ENCODE data around the gene KPNB1. TPM values are rescaled to one million over a fixed set of nuclear protein-coding genes. Genes with fewer than 3 reads are reported as not detected.

Gene KPNB1
- total RNA-seq, 1 experiment from 2014 or later: 237 TPM

GRCh38 chr17:47711366-47712099, 61.8 kb downstream of the KPNB1 start:
- DNase-seq (ENCODE audit: low read depth): no peak

- no peak for DNase-seq (ENCODE audit: low read depth)
Observed at GRCh38 chr17:47712330-47713023, 62.8 kb downstream of the KPNB1 start.

- DNase-seq (ENCODE audit: low read depth): no peak
Observed at GRCh38 chr17:47713980-47714700, 64.4 kb downstream of the KPNB1 start.

- DNase-seq (ENCODE audit: low read depth): no peak
Observed at GRCh38 chr17:47714773-47715396, 65.2 kb downstream of the KPNB1 start.

DNA sequence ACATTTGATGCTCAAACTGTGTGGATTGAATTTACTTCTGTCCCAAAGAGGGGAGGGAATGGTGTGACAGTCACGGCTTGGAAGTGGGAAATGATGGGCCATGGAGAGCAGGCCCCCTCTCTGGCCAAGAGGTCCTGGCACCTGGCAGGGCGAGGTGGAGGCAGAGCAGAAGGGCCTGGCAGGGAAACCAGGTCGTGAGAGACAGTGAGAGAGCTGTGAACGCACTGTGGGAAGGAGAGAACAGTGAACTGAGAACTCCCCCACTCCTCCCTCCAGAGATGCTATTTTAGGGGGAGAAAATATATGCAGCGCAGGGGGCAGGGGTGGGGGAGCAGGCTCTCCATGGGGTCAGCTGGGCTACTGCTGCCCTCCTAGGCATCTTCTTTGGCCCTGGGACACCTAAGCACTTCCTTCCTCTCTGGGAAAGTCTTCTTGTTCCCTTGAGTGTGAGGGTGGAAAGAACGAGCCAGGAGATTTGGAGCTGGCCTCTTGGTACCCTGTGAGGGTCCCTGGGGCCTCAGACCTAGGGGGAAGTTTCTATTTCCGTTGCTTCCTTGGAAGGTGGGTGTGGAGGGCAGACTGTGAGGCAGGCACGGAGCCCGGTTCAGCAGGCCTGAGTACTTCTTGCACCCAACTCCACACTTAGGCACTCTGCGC, 66.1 kb downstream of the KPNB1 start:
- DNase-seq (ENCODE audit: low read depth): no peak

GRCh38 chr17:47716375-47716774, 66.7 kb downstream of the KPNB1 start:
- no peak for DNase-seq (ENCODE audit: low read depth)

- no peak for DNase-seq (ENCODE audit: low read depth)
Observed at GRCh38 chr17:47717261-47717697, 67.6 kb downstream of the KPNB1 start.

- no peak for DNase-seq (ENCODE audit: low read depth)
Observed at GRCh38 chr17:47717979-47718621, 68.4 kb downstream of the KPNB1 start.

DNA sequence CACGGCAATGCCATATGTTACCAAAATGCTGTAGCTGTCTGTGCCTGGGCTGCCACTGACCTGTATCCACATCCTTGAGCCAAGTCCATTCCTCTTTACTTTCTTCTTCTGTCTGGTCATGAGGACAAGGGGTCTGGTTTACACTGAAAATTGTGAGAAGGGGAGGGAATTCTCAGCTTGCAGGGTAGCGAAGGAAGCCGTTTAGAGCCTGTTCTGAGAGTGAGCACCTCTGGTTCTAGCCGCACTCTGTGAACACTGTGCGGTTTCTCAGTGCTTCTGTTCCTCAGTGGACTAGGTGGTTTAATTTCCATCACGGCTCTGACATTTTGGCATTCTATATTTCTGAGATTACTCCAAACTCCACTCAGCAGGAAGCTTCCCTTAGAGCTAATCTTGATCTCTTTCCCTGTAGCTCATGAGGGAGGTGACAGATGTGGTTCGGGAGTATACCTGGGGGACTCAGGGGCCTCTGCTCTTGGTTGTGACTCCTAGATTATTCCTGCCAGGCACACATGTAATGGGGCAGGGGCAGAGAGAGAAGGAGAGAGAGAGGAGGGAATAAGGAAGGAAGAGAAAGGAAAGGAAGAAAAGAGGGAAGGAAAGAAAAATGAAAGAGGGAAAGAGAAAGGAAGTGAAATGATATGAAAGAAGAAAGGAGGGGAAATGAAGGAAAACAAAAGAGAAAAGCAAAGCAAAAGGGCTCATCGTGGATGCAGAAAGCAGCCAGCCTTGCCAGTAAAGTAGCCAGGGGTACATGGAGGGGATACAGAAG, 69.1 kb downstream of the KPNB1 start:
- DNase-seq (ENCODE audit: low read depth): no peak

DNA sequence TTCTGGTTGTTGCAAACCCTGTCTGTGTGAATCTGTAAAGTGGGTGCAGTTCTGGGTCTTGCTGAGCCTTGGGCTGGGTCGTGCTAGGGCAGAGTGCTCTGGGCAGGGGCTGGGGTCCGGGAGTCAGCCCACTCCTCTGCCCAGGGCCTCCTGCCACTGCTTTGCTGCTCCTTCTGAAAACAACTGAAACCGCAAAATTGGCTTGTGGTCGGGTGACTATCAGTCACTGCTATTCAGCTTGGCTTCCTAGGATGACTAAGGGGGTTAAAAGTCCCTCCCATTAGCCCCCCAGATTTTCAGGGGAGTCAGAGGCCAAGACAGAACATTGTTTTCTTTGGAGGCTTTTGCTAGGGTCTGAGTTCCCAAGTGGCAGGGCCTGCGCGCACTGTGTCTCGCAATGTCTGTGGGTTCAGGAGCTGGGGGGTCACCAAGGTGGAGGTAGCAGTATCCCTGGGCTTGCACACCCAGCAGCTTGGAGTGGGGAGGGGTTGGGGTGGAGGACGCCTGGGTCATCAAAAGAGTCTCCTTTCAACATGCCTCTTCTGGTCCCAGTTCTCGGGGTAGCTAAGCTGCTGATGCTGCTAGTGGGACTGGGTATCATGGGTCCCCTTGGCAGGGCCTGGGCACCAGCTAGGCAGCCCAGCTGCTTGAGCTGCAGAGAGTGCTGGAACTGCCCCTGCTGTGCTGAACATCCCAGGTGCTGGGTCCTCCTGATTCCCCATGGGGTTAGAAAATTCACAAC, 69.9 kb downstream of the KPNB1 start:
- peak; percentile 73 for DNase-seq (ENCODE audit: low read depth)

- no peak for DNase-seq (ENCODE audit: low read depth)
Observed at GRCh38 chr17:47720196-47720595, 70.5 kb downstream of the KPNB1 start.

- peak; percentile 51 for DNase-seq (ENCODE audit: low read depth)
Observed at GRCh38 chr17:47720754-47721533, 71.2 kb downstream of the KPNB1 start.

DNA sequence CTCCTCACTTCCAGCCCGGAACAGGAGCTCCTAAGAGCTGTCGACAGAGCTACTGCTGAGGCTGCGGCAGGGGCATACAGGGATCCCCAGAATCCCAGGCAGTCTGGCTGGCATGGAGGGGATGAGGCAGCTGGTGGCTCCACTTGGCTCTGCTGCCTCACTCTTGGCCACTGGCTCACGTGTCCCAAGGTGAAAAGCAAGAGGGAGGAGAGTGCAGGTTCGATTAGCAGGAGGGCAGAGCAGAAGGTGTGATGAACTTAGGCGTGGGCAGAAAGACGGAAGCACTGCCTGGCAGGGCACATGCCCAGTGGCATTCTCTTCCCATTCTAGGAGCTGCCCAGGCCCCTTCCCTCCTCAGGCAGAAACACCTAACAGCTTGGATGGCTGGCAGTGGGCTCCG, 72.0 kb downstream of the KPNB1 start:
- no peak for DNase-seq (ENCODE audit: low read depth)

DNA sequence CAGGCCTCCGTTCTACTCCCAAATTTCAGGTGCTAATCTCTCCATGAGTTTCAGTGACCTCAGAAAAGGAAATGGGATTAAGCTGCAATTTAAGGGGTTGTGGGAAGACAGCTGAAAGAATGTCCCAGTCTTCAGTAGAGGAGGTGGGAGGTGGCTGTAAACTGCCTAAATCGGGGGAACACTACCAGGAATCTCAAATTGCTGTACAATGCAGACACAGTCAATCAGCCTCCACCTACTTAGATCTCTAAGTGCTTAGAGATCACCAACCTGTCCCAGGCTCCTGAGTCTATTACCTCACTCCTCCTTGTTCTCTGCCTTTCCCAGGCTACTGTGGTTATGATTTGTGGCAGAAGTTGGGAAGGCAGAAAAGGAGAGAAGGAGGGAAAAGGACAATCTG, 75.0 kb downstream of the KPNB1 start:
- no peak for DNase-seq (ENCODE audit: low read depth)

- DNase-seq (ENCODE audit: low read depth): no peak
Observed at GRCh38 chr17:47725446-47726111, 75.9 kb downstream of the KPNB1 start.

GRCh38 chr17:47726796-47727703, 77.3 kb downstream of the KPNB1 start:
- no peak for DNase-seq (ENCODE audit: low read depth)

DNA sequence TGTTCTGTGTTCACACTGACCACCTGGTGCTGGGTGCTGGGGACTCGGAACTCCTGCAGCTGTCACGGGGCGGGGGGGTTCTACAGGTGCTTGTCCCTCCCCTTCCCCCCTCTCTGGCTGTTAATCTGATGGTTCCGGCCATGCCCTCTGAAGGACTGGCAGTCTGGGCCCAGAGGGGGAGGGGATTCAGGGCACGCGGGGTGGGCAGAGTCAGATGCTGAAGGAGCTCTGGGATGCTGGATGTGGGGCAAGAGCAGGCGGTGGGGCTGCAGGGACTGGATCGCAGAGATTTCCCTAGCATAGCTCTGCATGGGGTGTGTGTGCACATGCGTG, 78.0 kb downstream of the KPNB1 start:
- DNase-seq (ENCODE audit: low read depth): no peak

Data from RPMI7951 (cell line).